Measurements from ENCODE around the gene TXNDC11. TPM values are rescaled to one million over a fixed set of nuclear protein-coding genes. Genes with fewer than 3 reads are reported as not detected.

Gene TXNDC11
- total and polyA plus RNA-seq, 9 of the 15 experiments (the other 6 are each of a cell fraction or from before 2014, with no cell fraction given): 0.66 to 32.6 (median 26.2) TPM

GRCh38 chr16:11671676-11672075 is 71.0 kb downstream of the TXNDC11 start:
- H4K20me1 ChIP-seq (replicated peaks; ENCODE audit: control insufficient read depth, insufficient read depth, low read length): peaks cover 18% of the 10 kb centered on the region
- H3K9ac ChIP-seq (ENCODE audit: insufficient read depth in 1 of 2, low read depth in 2 of 2, low read length in 2 of 2): 0 out of 4 replicates have a peak overlapping the region, but pooled peaks of 1 of the 2 experiments have one; percentile 45
- no peaks in the 10 kb centered on the region for H3K79me2 ChIP-seq (ENCODE audit: control insufficient read depth, insufficient read depth, low read length)
- H3K4me1 ChIP-seq (replicated peaks in 1 of 2; ENCODE audit: control insufficient read depth in 2 of 2, insufficient read depth in 2 of 2, low read length in 2 of 2): peaks cover 4 to 74% of the 10 kb centered on the region in 2 experiments; a peak in 4 of 5 replicates
- H3K27me3 ChIP-seq (ENCODE audit: control insufficient read depth in 2 of 2, insufficient read depth in 2 of 2, low read length in 2 of 2): peaks cover 0 to 7% of the 10 kb centered on the region in 2 experiments; a peak in 2 of 5 replicates
- H3K27ac ChIP-seq (ENCODE audit: extremely low read depth, low read depth, low read length): no peak overlapping the region
- H3K4me2 ChIP-seq (ENCODE audit: insufficient read depth, low read length): no peak overlapping the region
- no peak for TF ChIP-seq ZEB2 (IDR thresholded peaks at IDR 0.05)
- TF ChIP-seq SUPT5H (IDR thresholded peaks at IDR 0.05): no peak
- no peak for TF ChIP-seq ZFP1 (CRISPR knock-in tag; IDR thresholded peaks at IDR 0.05)
- TF ChIP-seq TARDBP (IDR thresholded peaks at IDR 0.05): no peak
- TF ChIP-seq NBN (IDR thresholded peaks at IDR 0.05; ENCODE audit: low read depth): no peak
- no peak for TF ChIP-seq KLF6 (CRISPR knock-in tag; IDR thresholded peaks at IDR 0.05; ENCODE audit: borderline replicate concordance)
- TF ChIP-seq ZNF384 (IDR thresholded peaks at IDR 0.05; ENCODE audit: low read depth, low read length): no peak
- no peak for TF ChIP-seq RFX7 (CRISPR knock-in tag; IDR thresholded peaks at IDR 0.05)
- no peak for TF ChIP-seq USF1 (CRISPR knock-in tag; IDR thresholded peaks at IDR 0.05)
- TF ChIP-seq SNAPC5 (CRISPR knock-in tag; IDR thresholded peaks at IDR 0.05): no peak
- no peak for TF ChIP-seq TRIM24 (IDR thresholded peaks at IDR 0.05)
- TF ChIP-seq TAF15 (IDR thresholded peaks at IDR 0.05; ENCODE audit: low read depth, low read length): no peak
- no peak for TF ChIP-seq MEF2A (IDR thresholded peaks at IDR 0.05; ENCODE audit: control insufficient read depth, low read depth, low read length)
- TF ChIP-seq TAF9B (IDR thresholded peaks at IDR 0.05; ENCODE audit: partially characterized antibody): no peak
- TF ChIP-seq CHCHD3 (CRISPR knock-in tag; IDR thresholded peaks at IDR 0.05): no peak
- no peak for TF ChIP-seq RFX5 (IDR thresholded peaks at IDR 0.05; ENCODE audit: low read depth, low read length)
- ATAC-seq (no peak), DNase-seq (ENCODE audit: extremely low read depth in 1 of 4, low spot score in 3 of 4) (no peak), FAIRE-seq (no peak)
- H3K4me3 ChIP-seq: no peak overlapping the region
- intact Hi-C loops (cut with micrococcal nuclease): loop anchor here (10.0 kb wide), 1 partner anchor 143 kb away; no protein-coding TSS in a partner anchor
- BruUV-seq (replicated peaks): no TSS peak
- POLR2A ChIA-PET: no interaction called here
- CTCF ChIA-PET (ENCODE audit: low intra/inter-chr PET ratio): no interaction called here
- H2AFZ ChIP-seq (ENCODE audit: low read depth, low read length): no peak overlapping the region
- 47% methylated on average over 8 of the region's 8 CpGs for WGBS (ENCODE audit: insufficient coverage, low coverage, missing lambda C conversion rate)
- no peaks in the 10 kb centered on the region for H3K9me3 ChIP-seq (replicated peaks; ENCODE audit: control insufficient read depth, insufficient read depth, low read depth, low read length)
- in situ Hi-C loops (cut with MboI): loop anchor here (25.0 kb wide), 1 partner anchor 709 kb away; no protein-coding TSS in a partner anchor
- H3K36me3 ChIP-seq (ENCODE audit: control insufficient read depth, insufficient read depth, low read length): no peaks in the 10 kb centered on the region; the same call in 2 of the 3 replicates
- H3K9me1 ChIP-seq (ENCODE audit: control insufficient read depth, insufficient read depth, low read length): no peaks in the 10 kb centered on the region
